NK-92 (cell line): Measurements from ENCODE around the gene IRF2.

ENCODE experiments used
- DNase-seq: peaks from one replicate; lab custom pipeline; 2025; ENCODE audit not compliant: unreplicated experiment; lab: John Stamatoyannopoulos, UW

The IRF2 gene

DNA sequence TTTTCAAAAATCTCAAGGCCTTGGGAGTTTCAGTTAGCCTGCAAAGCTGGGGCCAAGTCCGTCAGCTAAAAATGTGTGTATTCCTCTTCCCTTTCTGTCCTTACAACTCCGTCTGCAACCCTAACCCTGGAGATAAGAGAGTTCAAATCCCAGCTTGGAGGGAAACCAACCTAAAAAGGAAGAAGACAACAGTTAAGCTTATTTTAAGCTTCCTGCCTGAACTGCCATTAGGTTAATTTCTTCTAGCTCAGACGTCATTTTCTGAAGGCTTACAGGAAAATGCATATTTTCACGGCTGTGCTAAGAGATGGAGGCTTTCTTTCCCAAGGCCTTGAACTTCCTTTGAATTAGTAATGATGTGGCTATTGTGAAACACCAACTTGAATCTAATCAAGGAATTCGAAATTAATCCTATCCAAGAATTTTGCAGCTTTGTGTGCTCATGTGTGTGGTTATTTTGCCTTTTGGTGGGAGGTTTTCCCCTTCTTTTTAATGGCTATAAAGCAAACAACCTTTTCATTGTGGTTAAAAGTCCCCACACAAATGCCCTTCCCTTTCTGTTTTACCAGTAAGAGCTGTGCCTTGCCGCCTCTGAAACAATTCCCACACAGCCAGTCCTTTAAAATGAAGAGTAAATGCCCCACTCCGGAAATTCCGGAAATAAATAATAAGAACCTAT, 103.5 kb downstream of the IRF2 start:
- no peak for DNase-seq

- no peak for DNase-seq
Observed at GRCh38 chr4:184369871-184370270, 104.5 kb downstream of the IRF2 start.

DNA sequence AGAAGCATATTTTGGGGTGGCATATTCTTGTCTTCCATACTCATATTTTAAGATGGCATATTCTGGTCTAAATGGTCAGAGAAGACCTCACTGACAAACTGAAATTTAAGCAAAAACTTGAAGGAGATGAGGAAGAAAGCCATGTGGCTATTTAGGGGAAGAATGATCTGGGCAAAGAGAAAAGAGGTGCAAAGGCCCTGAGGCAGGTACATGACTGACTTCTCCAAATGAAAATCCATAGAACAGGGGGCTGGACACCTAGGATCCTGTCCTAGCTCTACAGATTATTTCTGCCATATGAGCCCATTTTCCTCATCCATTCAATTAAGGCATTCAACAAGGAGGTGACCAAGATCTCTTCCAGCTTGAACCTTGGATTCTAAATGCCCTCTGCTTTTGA, 105.6 kb downstream of the IRF2 start:
- no peak for DNase-seq

- no peak for DNase-seq
Observed at GRCh38 chr4:184368290-184368689, 106.1 kb downstream of the IRF2 start.

DNA sequence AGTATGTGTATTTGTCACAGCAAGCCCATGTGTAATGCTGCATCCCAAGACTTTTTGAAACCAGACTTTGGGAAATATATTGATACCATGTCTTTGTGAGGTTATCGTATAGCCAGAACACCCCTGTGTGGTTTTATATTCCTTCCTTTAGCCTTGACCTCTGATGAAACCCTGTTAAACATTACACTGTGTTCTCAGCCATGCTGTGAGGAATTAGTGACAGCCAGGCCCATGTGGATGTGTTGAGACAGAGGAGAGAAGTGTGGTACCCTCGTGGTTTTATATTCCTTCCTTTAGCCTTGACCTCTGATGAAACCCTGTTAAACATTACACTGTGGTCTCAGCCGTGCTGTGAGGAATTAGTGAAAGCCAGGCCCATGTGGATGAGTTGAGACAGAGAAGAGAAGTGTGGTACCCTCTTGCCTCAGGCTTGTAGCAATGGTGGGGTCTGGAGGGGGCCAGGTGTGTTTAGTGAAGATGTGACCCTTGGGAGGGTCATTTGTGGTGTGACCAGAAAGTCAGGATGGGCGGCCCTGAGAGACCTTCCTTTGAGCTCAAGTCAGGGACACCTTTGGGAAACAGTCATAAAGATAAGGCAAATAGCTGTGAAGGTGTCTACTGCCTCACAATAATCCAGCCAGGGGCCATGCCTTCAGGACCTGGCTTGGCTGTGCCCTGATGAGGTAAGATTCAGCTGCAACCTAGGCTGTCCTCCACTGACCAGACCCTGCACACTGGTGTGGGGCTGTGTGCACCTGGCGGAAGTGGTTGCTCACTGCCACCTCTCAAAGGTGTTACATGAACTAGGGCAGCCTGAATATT, 110.0 kb downstream of the IRF2 start:
- no peak for DNase-seq

DNA sequence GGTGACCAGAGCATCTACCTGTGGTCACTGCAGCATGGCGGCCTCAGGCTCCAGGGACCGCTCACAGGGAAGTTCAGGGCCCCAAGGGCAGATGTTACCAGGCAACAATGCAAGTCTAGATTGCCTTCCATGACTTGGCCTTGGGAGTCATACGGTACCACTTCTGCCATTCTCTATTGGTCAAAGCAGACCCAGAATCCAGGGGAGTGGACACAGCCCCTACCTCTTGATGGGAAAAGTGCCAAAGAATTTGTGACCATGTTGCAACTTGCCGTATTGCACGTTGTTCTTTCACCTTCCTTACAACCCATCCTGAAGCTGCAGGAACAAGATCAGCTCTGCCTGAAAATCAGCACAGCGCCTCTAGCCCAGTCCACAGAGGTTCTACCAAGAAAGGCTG, 111.1 kb downstream of the IRF2 start:
- no peak for DNase-seq

DNA sequence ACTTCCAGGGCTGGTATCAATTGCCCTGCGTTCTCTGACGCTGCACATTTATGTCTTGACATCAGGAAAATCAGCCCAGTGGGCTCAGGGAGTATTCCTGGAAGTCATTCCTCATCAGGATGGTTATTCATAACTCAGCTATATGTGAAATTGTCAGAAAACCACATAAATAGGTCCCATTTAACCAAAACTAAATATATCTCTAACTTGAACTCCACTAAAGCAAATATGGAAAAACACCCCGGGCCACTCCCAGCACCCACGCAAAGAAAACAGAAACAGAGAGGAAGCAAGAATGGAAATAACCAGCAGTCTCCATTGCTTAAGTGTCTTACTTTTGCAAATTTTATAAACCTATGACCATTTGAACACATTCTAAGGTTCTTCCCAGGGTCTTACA, 112.0 kb downstream of the IRF2 start:
- no peak for DNase-seq

DNA sequence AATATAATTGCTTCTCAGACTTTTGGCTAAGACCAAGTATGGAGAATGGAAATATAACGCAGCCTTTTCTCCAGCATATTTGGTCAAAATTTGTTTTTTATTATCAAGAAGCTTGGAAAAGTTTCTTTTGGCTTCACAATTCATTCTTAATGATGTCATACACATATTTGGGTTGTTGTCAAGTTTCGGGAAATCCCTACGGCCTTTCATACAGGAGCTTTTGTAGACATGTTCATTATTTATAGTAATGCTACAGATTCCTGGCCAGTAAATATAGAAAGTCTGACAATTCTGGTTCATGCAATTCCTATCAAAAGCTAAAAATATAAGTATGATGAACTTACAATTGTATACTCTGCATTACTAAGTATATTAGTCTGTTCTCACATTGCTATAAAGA, 112.9 kb downstream of the IRF2 start:
- no peak for DNase-seq

GRCh38 chr4:184359888-184360287, 114.5 kb downstream of the IRF2 start:
- no peak for DNase-seq

DNA sequence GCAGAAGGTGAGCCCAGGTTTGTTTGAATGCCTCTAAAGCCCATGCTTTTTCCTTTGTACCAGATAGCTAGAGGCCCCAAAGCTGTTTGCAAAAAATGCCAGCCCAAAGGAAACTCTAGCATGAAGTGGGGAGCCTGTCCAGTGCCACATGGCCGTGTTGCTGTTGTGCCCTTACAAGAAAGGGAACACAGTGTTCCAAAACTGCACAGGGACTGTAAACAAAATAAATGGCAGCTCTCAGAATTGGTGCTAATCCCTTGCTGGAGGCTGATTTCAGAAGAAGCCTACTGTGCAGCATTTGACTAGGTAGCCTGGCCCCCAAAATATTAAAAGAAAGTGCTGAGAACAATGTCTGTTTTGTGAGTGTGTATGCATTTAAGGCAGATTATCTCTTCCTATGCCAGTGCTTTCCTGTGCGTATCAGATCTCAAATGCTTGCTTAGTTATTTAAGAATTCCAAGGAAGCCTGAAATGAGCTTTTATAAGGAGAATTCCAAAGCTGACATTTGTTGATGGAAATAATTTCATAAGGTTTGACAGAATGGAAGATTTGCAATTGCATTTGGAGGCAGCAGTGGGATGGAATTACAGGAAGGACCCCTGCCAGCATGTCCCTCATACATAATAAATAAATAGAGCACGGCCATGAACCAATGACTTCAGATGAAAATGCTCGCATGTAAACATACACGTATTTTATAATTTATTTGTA, 115.7 kb downstream of the IRF2 start:
- DNase-seq, result no peak

DNA sequence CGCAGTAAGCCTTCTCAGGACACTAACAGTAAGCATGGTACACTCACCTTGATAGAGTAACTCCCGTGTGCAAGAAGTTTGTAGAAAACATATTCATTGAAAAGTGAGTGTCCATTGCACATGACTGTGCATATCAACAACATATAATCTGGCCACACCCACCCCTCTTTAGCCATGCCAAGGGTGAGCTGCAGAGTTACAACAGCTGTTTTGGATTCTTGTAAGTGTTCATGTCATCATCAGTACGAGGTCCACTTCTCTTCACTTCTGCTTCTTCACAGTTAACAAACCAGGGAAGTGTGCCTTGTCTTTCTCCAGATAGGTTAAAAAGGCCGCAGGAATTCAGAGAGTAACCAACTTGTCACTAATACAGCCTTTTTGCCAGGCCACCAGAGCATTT, 116.6 kb downstream of the IRF2 start:
- DNase-seq, result no peak

DNA sequence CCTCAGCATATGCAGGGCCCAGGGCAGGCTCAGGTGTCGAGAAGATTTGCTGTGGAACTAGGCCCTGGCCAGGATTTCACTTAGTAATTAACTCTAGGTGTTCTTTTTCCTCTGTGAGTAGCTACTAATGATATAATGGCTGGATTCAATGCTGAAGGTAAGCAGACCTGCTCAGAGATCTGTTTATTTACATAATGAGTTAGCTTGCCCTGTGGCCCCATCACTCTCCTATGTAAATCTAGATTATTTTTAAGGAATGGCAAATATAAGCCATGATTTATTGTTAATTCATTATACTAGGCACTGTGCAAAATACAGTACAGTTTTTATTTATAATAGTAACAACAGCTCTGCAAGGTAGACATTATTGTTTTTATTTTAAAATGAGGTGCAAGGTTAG, 117.2 kb downstream of the IRF2 start:
- DNase-seq, result no peak

GRCh38 chr4:184356366-184356765, 118.0 kb downstream of the IRF2 start:
- DNase-seq, result no peak

DNA sequence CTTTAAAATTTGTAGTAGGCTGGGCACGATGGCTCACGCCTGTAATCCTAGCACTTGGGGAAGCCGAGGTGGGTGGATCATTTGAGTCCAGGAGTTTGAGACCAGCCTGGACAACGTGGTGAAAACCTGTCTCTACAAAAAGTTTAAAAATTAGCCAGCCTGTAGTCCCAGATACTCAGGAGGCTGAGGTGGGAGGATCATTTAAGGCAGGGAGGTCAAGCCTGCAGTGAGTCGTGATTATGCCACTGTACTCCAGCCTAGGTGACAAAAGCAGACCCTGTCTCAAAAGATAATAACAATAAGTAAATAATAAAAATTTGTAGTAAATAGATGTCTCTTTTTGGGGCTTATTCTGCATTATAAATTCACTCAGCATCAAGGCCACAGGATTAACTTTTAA, 118.5 kb downstream of the IRF2 start:
- DNase-seq, result no peak

- DNase-seq, result no peak
Observed at GRCh38 chr4:184355111-184355604, 119.2 kb downstream of the IRF2 start.

DNA sequence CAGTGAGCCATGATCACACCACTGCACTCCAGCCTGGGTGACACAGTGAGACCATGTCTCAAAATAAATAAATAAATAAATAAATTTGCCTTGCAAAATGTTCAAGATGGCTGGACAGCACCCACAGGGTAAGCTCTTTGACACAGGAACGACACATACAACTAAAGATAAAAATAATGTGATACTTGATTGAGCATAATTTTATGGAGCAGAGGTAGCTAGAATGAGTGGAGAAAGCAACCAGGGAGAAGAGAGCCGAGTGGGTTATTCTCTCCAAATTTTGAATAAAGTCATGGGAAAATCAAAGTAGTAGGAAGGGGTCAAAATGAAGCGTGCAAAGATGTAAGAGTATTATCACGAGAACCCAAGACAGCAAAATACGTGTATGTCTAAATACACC, 121.5 kb downstream of the IRF2 start:
- DNase-seq, result no peak

GRCh38 chr4:184351560-184352451, 122.5 kb downstream of the IRF2 start:
- no peak for DNase-seq

- no peak for DNase-seq
Observed at GRCh38 chr4:184350964-184351363, 123.4 kb downstream of the IRF2 start.

- no peak for DNase-seq
Observed at GRCh38 chr4:184350213-184350817, 124.0 kb downstream of the IRF2 start.

DNA sequence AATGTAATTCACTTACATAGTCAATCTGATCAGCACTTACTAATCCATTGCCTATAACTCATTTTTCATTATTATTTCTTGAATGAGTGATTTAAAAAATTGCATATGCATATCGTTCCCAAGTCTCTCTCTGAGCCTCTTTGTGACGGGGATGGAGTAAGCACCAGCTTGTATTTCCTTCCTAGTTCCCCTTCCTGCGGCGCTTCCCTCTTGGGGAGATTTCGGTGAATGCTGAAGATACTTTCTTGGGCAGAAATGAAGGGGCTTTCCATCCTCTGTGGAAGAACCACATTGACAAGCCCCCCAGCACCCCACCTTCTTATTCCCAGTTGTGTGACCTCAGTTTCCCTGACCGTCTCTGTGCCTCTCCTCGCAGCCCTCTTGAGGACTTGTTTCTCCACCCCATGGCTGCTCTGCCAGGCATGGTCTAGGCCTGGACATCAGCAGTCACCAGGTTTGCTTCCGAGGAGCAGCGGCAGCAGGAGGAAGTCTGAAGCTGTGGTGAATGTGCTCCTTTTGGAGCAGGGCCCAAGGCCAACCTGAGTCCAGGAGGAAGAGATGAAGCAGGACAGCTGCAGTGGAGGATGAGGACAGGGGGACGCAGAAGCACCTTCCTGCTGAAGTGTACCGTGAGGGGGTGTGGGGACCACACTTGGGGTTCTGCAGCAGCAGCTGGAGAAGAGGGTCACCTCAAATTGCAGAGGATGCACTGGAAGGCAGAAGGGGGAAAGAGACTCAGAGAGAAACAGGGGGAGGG, 124.9 kb downstream of the IRF2 start:
- no peak for DNase-seq
